NCI-H2171 treated with DMSO at 0.1 percent for 48 hours (cell line): ENCODE results near the gene ADARB1.
A peak's percentile ranks its signal among the peaks of the same experiment; 100 is the strongest.
"Not testable (repeated sequence)": the region's sequence is repeated elsewhere in the genome, so short reads cannot be mapped to it uniquely, and the experiment has no call there.

Experiments
- DNase-seq: peaks from one replicate; lab custom pipeline; 2025; lab: John Stamatoyannopoulos, UW

Gene ADARB1

GRCh38 chr21:45074048-45074817 is at the start of gene ADARB1:
Gene ADARB1 (plus strand): TSS chr21:45074580. CDS start chr21:45171657, 97,077 bp downstream.
- DNase-seq = peak; percentile 50

GRCh38 chr21:45026066-45026745 is 48.2 kb upstream of the ADARB1 start:
- no peak for DNase-seq

- DNase-seq = no peak
Measured at GRCh38 chr21:45026826-45027225, 47.6 kb upstream of the ADARB1 start.

- DNase-seq = no peak
Measured at GRCh38 chr21:45027241-45028196, 46.9 kb upstream of the ADARB1 start.

GRCh38 chr21:45028645-45029044 is 45.7 kb upstream of the ADARB1 start:
- not testable (repeated sequence) for DNase-seq

- no peak for DNase-seq
Measured at GRCh38 chr21:45029298-45029947, 45.0 kb upstream of the ADARB1 start.

GRCh38 chr21:45029948-45030681 is 44.3 kb upstream of the ADARB1 start:
- DNase-seq = no peak

- no peak for DNase-seq
Measured at GRCh38 chr21:45030682-45031570, 43.5 kb upstream of the ADARB1 start.

GRCh38 chr21:45031571-45032191 is 42.7 kb upstream of the ADARB1 start:
- DNase-seq = no peak

GRCh38 chr21:45032332-45032731 is 42.0 kb upstream of the ADARB1 start:
- no peak for DNase-seq

- DNase-seq = no peak
Measured at GRCh38 chr21:45032977-45033710, 41.2 kb upstream of the ADARB1 start.

- no peak for DNase-seq
Measured at GRCh38 chr21:45033791-45034555, 40.4 kb upstream of the ADARB1 start.

GRCh38 chr21:45034556-45035476 is 39.6 kb upstream of the ADARB1 start:
- no peak for DNase-seq

GRCh38 chr21:45035477-45035848 is 38.9 kb upstream of the ADARB1 start:
- no peak for DNase-seq

GRCh38 chr21:45036630-45037029 is 37.8 kb upstream of the ADARB1 start:
- DNase-seq = no peak

GRCh38 chr21:45037986-45038385 is 36.4 kb upstream of the ADARB1 start:
- DNase-seq = no peak
